Prostate gland (tissue), 2 donors: ENCODE results near the gene CLN5. TPM values are rescaled to one million over a fixed set of nuclear protein-coding genes. Genes with fewer than 3 reads are reported as not detected.

Source experiments
- DNase-seq: peaks from one replicate; pipeline ENCODE4 v3.0.0-alpha.2; 2019; ENCODE audit warnings: low spot score
- H3K27ac ChIP-seq, 2 donors: fragments of 200-600 bp; sonication (generic); 2 replicates each; pipeline ENCODE4 v1.5.1; 2017 to 2019
- H3K27me3 ChIP-seq: fragments of 200-600 bp; sonication (generic); replicated peaks from 2 replicates; pipeline ENCODE4 v1.5.1; 2019; ENCODE audit not compliant: insufficient read depth
- H3K36me3 ChIP-seq, 2 donors: fragments of 200-600 bp; sonication (generic); 1 replicate in 1 of 2; 2 replicates in 1 of 2; pipeline versions ENCODE4 v1.5.1 to v1.8.1; 2017 to 2019
- H3K4me1 ChIP-seq: fragments of 200-600 bp; sonication (generic); replicated peaks from 2 replicates; pipeline ENCODE4 v1.5.1; 2019
- H3K4me3 ChIP-seq, 2 donors: fragments of 200-600 bp; sonication (generic); 2 replicates each; pipeline ENCODE4 v1.5.1; 2017 to 2019
- H3K9me3 ChIP-seq: fragments of 200-600 bp; sonication (generic); 2 replicates; pipeline ENCODE4 v1.5.1; 2017
- CTCF ChIP-seq, 4 experiments: fragments of 200-600 bp in 2 of 4; fragments of 450-650 bp in 2 of 4; sonication (generic) in 2 of 4; IDR thresholded peaks; 1 replicate in 3 of 4; 2 replicates in 1 of 4; pipeline ENCODE4 v1.5.1; 2016 to 2019; ENCODE audit warnings: antibody characterized with exemption in 4 of 4, mild to moderate bottlenecking in 2 of 4, moderate library complexity in 2 of 4
- POLR2A ChIP-seq: fragments of 450-650 bp; IDR thresholded peaks from one replicate; pipeline ENCODE4 v1.6.1; 2016; ENCODE audit warnings: antibody characterized with exemption, mild to moderate bottlenecking
- POLR2AphosphoS5 ChIP-seq: sonication (generic); formaldehyde crosslinking; IDR thresholded peaks from one replicate; pipeline ENCODE4 v1.6.1; 2017; ENCODE audit warnings: antibody characterized with exemption
- WGBS: methylation state at CpG from one replicate; pipeline ENCODE4 v1.1.5; 2018; 5-methylcytosine and 5-hydroxymethylcytosine counted together
- intact Hi-C: fragments of 100-400 bp; cut with DNase I; formaldehyde crosslinking; loops from one replicate; pipeline ENCODE4 v1.14.2; 2022
- total RNA-seq, 2 donors: library from RNA; depleted of rRNA; stranded (reverse); fragments of >200 nt; gene quantifications; one replicate each; pipeline ENCODE4 v1.1.0, GENCODE V29; 2016

The CLN5 gene
- total RNA-seq, 2 donors from 2014 or later, result 27.1 to 34.3 TPM

GRCh38 chr13:77022341-77022740 is 30.5 kb downstream of the CLN5 start:
- TF ChIP-seq CTCF (IDR thresholded peaks at IDR 0.05) (no peak), POLR2A (no peak), POLR2AphosphoS5 (no peak)
- intact Hi-C loops, result no loop called here
- 45% methylated on average over 3 of the region's 3 CpGs for WGBS
- Histone ChIP-seq H3K27ac (no peak overlapping the region), H3K4me3 (no peak overlapping the region), H3K27me3 (no peaks in the 10 kb centered on the region), H3K36me3 (no peaks in the 10 kb centered on the region), H3K4me1 (peaks cover 2% of the 10 kb centered on the region), H3K9me3 (no peaks in the 10 kb centered on the region)
- DNase-seq, result no peak

- intact Hi-C loops, result loop anchor here (2.0 kb wide), 2 partner anchors 34 to 300 kb away; partner anchors contain the start of genes CLN5 and MYCBP2
These were observed 34.5 kb downstream of the CLN5 start for GRCh38 chr13:77026255-77026860.

GRCh38 chr13:77026861-77027621 is 35.2 kb downstream of the CLN5 start, which contains the start of gene FBXL3:
TSS of gene FBXL3 (minus strand) at chr13:77027159. CDS start at chr13:77021860, 5,299 bp downstream.
- no peaks in the 10 kb centered on the region for H3K27me3 ChIP-seq
- intact Hi-C loops, result loop anchor here (2.0 kb wide), 2 partner anchors 34 to 300 kb away; partner anchors contain the start of genes CLN5 and MYCBP2

More at GRCh38 chr13:77026255-77026860, 34.5 kb downstream of the CLN5 start:
- Histone ChIP-seq H3K4me1 (no peaks in the 10 kb centered on the region), H3K27ac (peak overlapping the region; percentile 98 to 99), H3K9me3 (no peaks in the 10 kb centered on the region), H3K36me3 (no peaks in the 10 kb centered on the region), H3K27me3 (no peaks in the 10 kb centered on the region), H3K4me3 (peak overlapping the region; percentile 96 to 97)
- peak; percentile 83 for DNase-seq
- 4% methylated on average over 18 of the region's 62 CpGs for WGBS
- no peak for TF ChIP-seq POLR2A
- peak; percentile 26 for TF ChIP-seq POLR2AphosphoS5
- TF ChIP-seq CTCF (IDR thresholded peaks at IDR 0.05), result no peak

GRCh38 chr13:77028202-77028601 is 36.3 kb downstream of the CLN5 start:
- Histone ChIP-seq H3K9me3 (no peaks in the 10 kb centered on the region), H3K36me3 (no peaks in the 10 kb centered on the region), H3K27me3 (no peaks in the 10 kb centered on the region), H3K4me3 (no peak overlapping the region), H3K4me1 (no peaks in the 10 kb centered on the region), H3K27ac (peak overlapping the region in 1 of 2 donors; percentile 99)
- intact Hi-C loops, result no loop called here
- TF ChIP-seq CTCF (IDR thresholded peaks at IDR 0.05) (no peak), POLR2A (no peak), POLR2AphosphoS5 (no peak)
- WGBS, result 68% methylated on average over 5 of the region's 5 CpGs
- no peak for DNase-seq

More at GRCh38 chr13:77026861-77027621, 35.2 kb downstream of the CLN5 start, which contains the start of gene FBXL3:
- WGBS, result under 1% methylated on average over 38 of the region's 74 CpGs
- H3K4me1 ChIP-seq, result no peaks in the 10 kb centered on the region
- H3K4me3 ChIP-seq, result peak within 1 kb of the TSS; percentile 96 to 97
- H3K27ac ChIP-seq, result peak within 1 kb of the TSS; percentile 98 to 99
- DNase-seq, result peak; percentile 85
- TF ChIP-seq POLR2AphosphoS5 (peak; percentile 55), POLR2A (peak; percentile 67), CTCF (IDR thresholded peaks at IDR 0.05) (no peak)
- H3K9me3 ChIP-seq, result no peaks in the 10 kb centered on the region
- H3K36me3 ChIP-seq, result no peaks in the 10 kb centered on the region
